Right lobe of liver (tissue), 6 donors: ENCODE data around the gene ARF1. TPM values are rescaled to one million over a fixed set of nuclear protein-coding genes. Genes with fewer than 3 reads are reported as not detected.
"Not testable (repeated sequence)": the region's sequence is repeated elsewhere in the genome, so short reads cannot be mapped to it uniquely, and the experiment has no call there.

Experiments used
- ATAC-seq, 4 donors: fragments of 200-7000 bp; cut with Tn5 transposase; one replicate each; pipeline ENCODE4 v1.9.1; 2020; ENCODE audit warnings: mild to moderate bottlenecking in 4 of 4, moderate library complexity in 4 of 4
- DNase-seq, 3 donors: peaks; one replicate each; pipeline ENCODE4 v3.0.0-alpha.2; 2020
- H3K27ac ChIP-seq, 3 donors: fragments of 200-600 bp; one replicate each; pipeline ENCODE4 v1.8.0; 2022
- H3K27me3 ChIP-seq, 2 donors: fragments of 200-600 bp; one replicate each; pipeline ENCODE4 v1.8.0; 2022
- H3K36me3 ChIP-seq, 4 donors: fragments of 200-600 bp; sonication (generic) in 1 of 4; one replicate each; pipeline versions ENCODE4 v1.5.1 to v1.8.0; 2017 to 2022; ENCODE audit warnings: control low read depth in 1 of 4
- H3K4me1 ChIP-seq, 4 donors: fragments of 200-600 bp; sonication (generic) in 1 of 4; one replicate each; pipeline versions ENCODE4 v1.5.1 to v1.8.0; 2017 to 2022; ENCODE audit warnings: control low read depth in 1 of 4
- H3K4me3 ChIP-seq, 3 donors: fragments of 200-600 bp; one replicate each; pipeline ENCODE4 v1.8.0; 2022
- H3K9me3 ChIP-seq, 4 donors: fragments of 200-600 bp; sonication (generic) in 1 of 4; one replicate each; pipeline versions ENCODE4 v1.5.1 to v1.8.0; 2017 to 2022; ENCODE audit warnings: control low read depth in 1 of 4
- CTCF ChIP-seq, 4 donors: fragments of 200-600 bp in 3 of 4; fragments of 450-650 bp in 1 of 4; IDR thresholded peaks; one replicate each; pipeline versions ENCODE4 v1.5.1 to v1.8.0; 2016 to 2022; ENCODE audit warnings: antibody characterized with exemption in 4 of 4, mild to moderate bottlenecking in 2 of 4
- POLR2A ChIP-seq: fragments of 450-650 bp; IDR thresholded peaks from one replicate; pipeline ENCODE4 v1.6.1; 2017; ENCODE audit warnings: antibody characterized with exemption, mild to moderate bottlenecking
- WGBS: methylation state at CpG from one replicate; pipeline ENCODE4 v1.1.6; 2018; ENCODE audit warnings: low coverage, low lambda C conversion rate; ENCODE audit not compliant: insufficient coverage; ENCODE audit errors: missing lambda C conversion rate; 5-methylcytosine and 5-hydroxymethylcytosine counted together
- intact Hi-C, 2 donors: fragments of 100-400 bp; cut with DNase I; formaldehyde crosslinking; loops; one replicate each; pipeline versions ENCODE4 v1.11.2 to v1.14.1; 2022
- total RNA-seq, 6 experiments: library from RNA; depleted of rRNA in 2 of 6; stranded (reverse); fragments of >200 nt in 2 of 6; fragmentation: NEBNext Ultra II Directional in 3 of 6; extraction: Animal tissue kit (Norgen Biotek cat#: 25700) in 3 of 6; gene quantifications; one replicate each; pipeline versions ENCODE4 v1.1.0 to v1.2.4, GENCODE V29; 2016 to 2023
- donor health status: DM: no; HTN: yes; CAD: no.
- donor health status: DM: no; HTN: no; CAD: no.
- donor health status: DM: no; HTN: no; CAD: no.
- donor health status: DM: no; HTN: yes; CAD: no.
- donor health status: DM: no; HTN: yes; CAD: no.

ARF1 gene
- total RNA-seq, 6 experiments from 2014 or later: 143 to 261 (median 193) TPM

GRCh38 chr1:228108742-228109072 lies 26.2 kb downstream of the ARF1 start:
- TF ChIP-seq CTCF (IDR thresholded peaks at IDR 0.05): no peak
- TF ChIP-seq POLR2A: no peak
- H3K4me3 ChIP-seq: peak overlapping the region; percentile 93 to 98 (median 94)
- H3K27me3 ChIP-seq: no peaks in the 10 kb centered on the region
- H3K4me1 ChIP-seq: peaks cover 0 to 23% (median 4%) of the 10 kb centered on the region in 4 donors
- ATAC-seq: no peak
- H3K27ac ChIP-seq: peak overlapping the region; percentile 87 to 92 (median 88)
- intact Hi-C loops: no loop called here
- DNase-seq: no peak
- 0% methylated on average over 4 of the region's 8 CpGs for WGBS
- H3K9me3 ChIP-seq: no peaks in the 10 kb centered on the region
- peaks cover 0 to 12% (median 2%) of the 10 kb centered on the region in 4 donors for H3K36me3 ChIP-seq

- H3K4me3 ChIP-seq: peak within 1 kb of the TSS; percentile 93 to 98 (median 94)
- intact Hi-C loops: no loop called here
- WGBS: 2% methylated on average over 43 of the region's 66 CpGs
- TF ChIP-seq CTCF (IDR thresholded peaks at IDR 0.05) (peak in 2 of 4 donors; percentile 14 to 22), POLR2A (peak; percentile 90)
- DNase-seq: peak; percentile 99
- H3K9me3 ChIP-seq: no peaks in the 10 kb centered on the region
- H3K27me3 ChIP-seq: no peaks in the 10 kb centered on the region
- peak; percentile 97 to 99 (median 98) for ATAC-seq
- H3K4me1 ChIP-seq: peaks cover 0 to 17% (median 4%) of the 10 kb centered on the region in 4 donors
- H3K36me3 ChIP-seq: peaks cover 0 to 12% (median 2%) of the 10 kb centered on the region in 4 donors
- peak within 1 kb of the TSS; percentile 87 to 92 (median 88) for H3K27ac ChIP-seq
Observed at GRCh38 chr1:228109073-228109961, 26.8 kb downstream of the ARF1 start, which contains the start of gene MRPL55. MRPL55 (minus strand) TSS chr1:228109299; CDS start chr1:228108260, 1,039 bp downstream.

GRCh38 chr1:228109962-228110488 lies 27.5 kb downstream of the ARF1 start:
- Histone ChIP-seq H3K4me1 (peaks cover 0 to 10% (median 4%) of the 10 kb centered on the region in 4 donors), H3K27me3 (no peaks in the 10 kb centered on the region), H3K4me3 (peak overlapping the region; percentile 93 to 98 (median 94)), H3K27ac (peak overlapping the region in 2 of 3 donors; percentile 88 to 92), H3K36me3 (peaks cover 0 to 12% (median 2%) of the 10 kb centered on the region in 4 donors), H3K9me3 (no peaks in the 10 kb centered on the region)
- ATAC-seq (no peak), DNase-seq (peak in 2 of 3 donors; percentile 28 to 53)
- TF ChIP-seq POLR2A (no peak), CTCF (IDR thresholded peaks at IDR 0.05) (no peak)
- 36% methylated on average over 10 of the region's 15 CpGs for WGBS
- intact Hi-C loops: no loop called here

GRCh38 chr1:228110556-228110955 lies 28.0 kb downstream of the ARF1 start:
- intact Hi-C loops: no loop called here
- Histone ChIP-seq H3K4me3 (no peak overlapping the region), H3K4me1 (peaks cover 0 to 9% (median 4%) of the 10 kb centered on the region in 4 donors), H3K36me3 (peaks cover 0 to 12% (median 2%) of the 10 kb centered on the region in 4 donors), H3K9me3 (no peaks in the 10 kb centered on the region), H3K27me3 (no peaks in the 10 kb centered on the region), H3K27ac (no peak overlapping the region)
- ATAC-seq (no peak), DNase-seq (no peak)
- 86% methylated on average over 6 of the region's 7 CpGs for WGBS
- no peak for TF ChIP-seq POLR2A
- TF ChIP-seq CTCF (IDR thresholded peaks at IDR 0.05): no peak

- H3K4me1 ChIP-seq, H3K27ac ChIP-seq, intact Hi-C loops, H3K27me3 ChIP-seq, H3K4me3 ChIP-seq, DNase-seq, H3K36me3 ChIP-seq, H3K9me3 ChIP-seq, ATAC-seq: not testable (repeated sequence)
- WGBS: 92% methylated on average over 6 of the region's 6 CpGs
Observed at GRCh38 chr1:228111315-228111714, 28.8 kb downstream of the ARF1 start.
